Liver (tissue), 3 donors: ENCODE measurements around the gene RAD51B.

ENCODE experiments used
- CTCF ChIP-seq: fragments of 150-350 bp; IDR thresholded peaks from 2 replicates; pipeline ENCODE4 v1.5.1; 2017; ENCODE audit warnings: improper control_type of control experiment, low read depth, low read length; ENCODE audit not compliant: missing input control
- GABPA ChIP-seq, 2 donors: IDR thresholded peaks in 1 of 2; conservative IDR thresholded peaks in 1 of 2; 2 replicates each; pipeline ENCODE4 v1.6.1; 2016; ENCODE audit warnings: antibody characterized with exemption in 2 of 2, mild to moderate bottlenecking in 1 of 2, moderate library complexity in 1 of 2
- JUND ChIP-seq, 2 donors: IDR thresholded peaks; 2 replicates each; pipeline ENCODE4 v1.6.1; 2016; ENCODE audit warnings: antibody characterized with exemption in 2 of 2
- MAX ChIP-seq: IDR thresholded peaks from 2 replicates; pipeline ENCODE4 v1.6.1; 2016; ENCODE audit warnings: antibody characterized with exemption
- RAD21 ChIP-seq, 2 donors: IDR thresholded peaks; 2 replicates each; pipeline ENCODE4 v1.6.1; 2016; ENCODE audit warnings: antibody characterized with exemption in 2 of 2, mild to moderate bottlenecking in 2 of 2
- REST ChIP-seq: IDR thresholded peaks from 2 replicates; pipeline ENCODE4 v1.6.1; 2016; ENCODE audit warnings: antibody characterized with exemption, mild to moderate bottlenecking
- SP1 ChIP-seq: IDR thresholded peaks from 2 replicates; pipeline ENCODE4 v1.6.1; 2018; ENCODE audit warnings: antibody characterized with exemption, mild to moderate bottlenecking
- TAF1 ChIP-seq: conservative IDR thresholded peaks from 2 replicates; pipeline ENCODE4 v1.6.1; 2016; ENCODE audit warnings: antibody characterized with exemption, mild to moderate bottlenecking
- YY1 ChIP-seq: IDR thresholded peaks from 2 replicates; pipeline ENCODE4 v1.6.1; 2016; ENCODE audit warnings: antibody characterized with exemption, mild to moderate bottlenecking
- ZBTB33 ChIP-seq: IDR thresholded peaks from 2 replicates; pipeline ENCODE4 v1.6.1; 2016; ENCODE audit warnings: antibody characterized with exemption
- donor health status: healthy.
- donor health status: healthy.

- TF ChIP-seq CTCF: peak; percentile 1
- TF ChIP-seq YY1: peak; percentile 66
- no peak for TF ChIP-seq ZBTB33
- peak; percentile 88 for TF ChIP-seq REST
- peak; percentile 56 for TF ChIP-seq SP1
- TF ChIP-seq TAF1: peak; percentile 57
- TF ChIP-seq MAX: no peak
- no peak for TF ChIP-seq GABPA (IDR thresholded peaks at IDR 0.05 in 1 of 2, conservative IDR thresholded peaks at IDR 0.05 in 1 of 2)
- TF ChIP-seq RAD21 (IDR thresholded peaks at IDR 0.05): peak; percentile 51 to 55
- TF ChIP-seq JUND (IDR thresholded peaks at IDR 0.05): peak in 1 of 2 donors; percentile 33
Observed at GRCh38 chr14:68559949-68560348, 740.4 kb downstream of the RAD51B start.
